Liver (tissue), 9 donors: ENCODE data around the gene NRG4. TPM values are rescaled to one million over a fixed set of nuclear protein-coding genes. Genes with fewer than 3 reads are reported as not detected.
"Not testable (repeated sequence)": the region's sequence is repeated elsewhere in the genome, so short reads cannot be mapped to it uniquely, and the experiment has no call there.

ENCODE experiments used
- DNase-seq: peaks from one replicate; pipeline ENCODE4 v3.0.0-alpha.2; 2017; ENCODE audit warnings: low spot score
- H3K27ac ChIP-seq, 2 donors: one replicate each; pipeline ENCODE4 v1.7.0; 2013; ENCODE audit warnings: inconsistent platforms in 2 of 2, low read length in 2 of 2, control low read depth in 1 of 2, low read depth in 1 of 2, mild to moderate bottlenecking in 1 of 2
- H3K27me3 ChIP-seq, 4 donors: one replicate each; pipeline versions ENCODE4 v1.6.1 to v1.7.0; 2013; ENCODE audit warnings: low read length in 3 of 4, inconsistent platforms in 1 of 4, mild to moderate bottlenecking in 1 of 4, moderate library complexity in 1 of 4; ENCODE audit not compliant: control insufficient read depth in 4 of 4, insufficient read depth in 4 of 4
- H3K36me3 ChIP-seq, 4 donors: one replicate each; pipeline versions ENCODE4 v1.6.1 to v1.7.0; 2013; ENCODE audit warnings: low read length in 3 of 4, mild to moderate bottlenecking in 3 of 4, low read depth in 1 of 4, moderate library complexity in 1 of 4; ENCODE audit not compliant: control insufficient read depth in 4 of 4, insufficient read depth in 3 of 4
- H3K4me1 ChIP-seq, 4 donors: one replicate each; pipeline versions ENCODE4 v1.6.1 to v1.7.0; 2013; ENCODE audit warnings: low read length in 3 of 4, mild to moderate bottlenecking in 3 of 4, moderate library complexity in 1 of 4; ENCODE audit not compliant: control insufficient read depth in 4 of 4, insufficient read depth in 4 of 4
- H3K4me3 ChIP-seq, 3 donors: one replicate each; pipeline versions ENCODE4 v1.6.1 to v1.7.0; 2013; ENCODE audit warnings: low read length in 3 of 3, control low read depth in 1 of 3, low read depth in 1 of 3, mild to moderate bottlenecking in 1 of 3
- H3K9ac ChIP-seq, 2 donors: one replicate each; pipeline ENCODE4 v1.7.0; 2013; ENCODE audit warnings: low read length in 2 of 2, mild to moderate bottlenecking in 2 of 2, moderate library complexity in 2 of 2, control low read depth in 1 of 2, low read depth in 1 of 2
- H3K9me3 ChIP-seq, 4 donors: one replicate each; pipeline versions ENCODE4 v1.6.1 to v1.7.0; 2013; ENCODE audit warnings: low read length in 3 of 4; ENCODE audit not compliant: control insufficient read depth in 4 of 4
- ATF3 ChIP-seq: IDR thresholded peaks from 2 replicates; pipeline ENCODE4 v1.6.1; 2016; ENCODE audit warnings: antibody characterized with exemption
- CTCF ChIP-seq: fragments of 150-350 bp; IDR thresholded peaks from 2 replicates; pipeline ENCODE4 v1.5.1; 2017; ENCODE audit warnings: improper control_type of control experiment, low read depth, low read length; ENCODE audit not compliant: missing input control
- EGR1 ChIP-seq, 2 donors: IDR thresholded peaks; 2 replicates each; pipeline ENCODE4 v1.6.1; 2016 to 2018; ENCODE audit warnings: antibody characterized with exemption in 2 of 2, low read depth in 2 of 2
- FOXA1 ChIP-seq: IDR thresholded peaks from 2 replicates; pipeline ENCODE4 v1.6.1; 2016; ENCODE audit warnings: antibody characterized with exemption
- FOXA2 ChIP-seq: IDR thresholded peaks from 2 replicates; pipeline ENCODE4 v1.6.1; 2016; ENCODE audit warnings: antibody characterized with exemption
- GABPA ChIP-seq, 2 donors: IDR thresholded peaks in 1 of 2; conservative IDR thresholded peaks in 1 of 2; 2 replicates each; pipeline ENCODE4 v1.6.1; 2016; ENCODE audit warnings: antibody characterized with exemption in 2 of 2, mild to moderate bottlenecking in 1 of 2, moderate library complexity in 1 of 2
- HNF4A ChIP-seq, 2 donors: conservative IDR thresholded peaks; 2 replicates each; pipeline ENCODE4 v1.6.1; 2016; ENCODE audit warnings: antibody characterized with exemption in 2 of 2, mild to moderate bottlenecking in 2 of 2
- HNF4G ChIP-seq: IDR thresholded peaks from 2 replicates; pipeline ENCODE4 v1.6.1; 2016; ENCODE audit warnings: antibody characterized with exemption
- JUND ChIP-seq, 2 donors: IDR thresholded peaks; 2 replicates each; pipeline ENCODE4 v1.6.1; 2016; ENCODE audit warnings: antibody characterized with exemption in 2 of 2
- MAX ChIP-seq: IDR thresholded peaks from 2 replicates; pipeline ENCODE4 v1.6.1; 2016; ENCODE audit warnings: antibody characterized with exemption
- NR2F2 ChIP-seq: IDR thresholded peaks from 2 replicates; pipeline ENCODE4 v1.6.1; 2016; ENCODE audit warnings: antibody characterized with exemption
- RAD21 ChIP-seq, 2 donors: IDR thresholded peaks; 2 replicates each; pipeline ENCODE4 v1.6.1; 2016; ENCODE audit warnings: antibody characterized with exemption in 2 of 2, mild to moderate bottlenecking in 2 of 2
- REST ChIP-seq: IDR thresholded peaks from 2 replicates; pipeline ENCODE4 v1.6.1; 2016; ENCODE audit warnings: antibody characterized with exemption, mild to moderate bottlenecking
- RXRA ChIP-seq, 2 donors: IDR thresholded peaks; 2 replicates each; pipeline ENCODE4 v1.6.1; 2017 to 2018; ENCODE audit warnings: antibody characterized with exemption in 2 of 2, mild to moderate bottlenecking in 1 of 2
- SP1 ChIP-seq: IDR thresholded peaks from 2 replicates; pipeline ENCODE4 v1.6.1; 2018; ENCODE audit warnings: antibody characterized with exemption, mild to moderate bottlenecking
- TAF1 ChIP-seq: conservative IDR thresholded peaks from 2 replicates; pipeline ENCODE4 v1.6.1; 2016; ENCODE audit warnings: antibody characterized with exemption, mild to moderate bottlenecking
- YY1 ChIP-seq: IDR thresholded peaks from 2 replicates; pipeline ENCODE4 v1.6.1; 2016; ENCODE audit warnings: antibody characterized with exemption, mild to moderate bottlenecking
- ZBTB33 ChIP-seq: IDR thresholded peaks from 2 replicates; pipeline ENCODE4 v1.6.1; 2016; ENCODE audit warnings: antibody characterized with exemption
- WGBS: extraction: QIAGEN DNeasy Blood & Tissue Kit; methylation state at CpG from one replicate; pipeline ENCODE4 v1.1.7; 2013; 5-methylcytosine and 5-hydroxymethylcytosine counted together
- polyA plus RNA-seq, 2 donors: library from polyadenylated mRNA; stranded (reverse) in 1 of 2; unstranded in 1 of 2; fragments of 200-250 nt in 1 of 2; fragments of >200 nt in 1 of 2; fragmentation: Nextera tagmentation in 1 of 2; extraction: Ambion mirVana in 1 of 2; gene quantifications; one replicate each; pipeline versions ENCODE4 v1.2.1 to v1.2.3, GENCODE V29; 2013 to 2015
- total RNA-seq, 2 donors: library from RNA; depleted of rRNA; stranded (reverse); fragments of >200 nt; gene quantifications; one replicate each; pipeline ENCODE4 v1.2.3, GENCODE V29; 2014
- donor health status: healthy.
- donor health status: healthy.
- donor health status: healthy.
- donor health status: healthy.
- donor health status: healthy.

The NRG4 gene
- total and polyA plus RNA-seq, 4 donors, result 0.51 to 1.3 (median 1.0) TPM; not detected in 1

GRCh38 chr15:75984706-75985105, 27.5 kb downstream of the NRG4 start:
- H3K9ac ChIP-seq, H3K4me3 ChIP-seq, H3K27me3 ChIP-seq, DNase-seq, H3K36me3 ChIP-seq, H3K9me3 ChIP-seq, H3K4me1 ChIP-seq, H3K27ac ChIP-seq: not testable (repeated sequence)
- 92% methylated on average over 3 of the region's 3 CpGs for WGBS

GRCh38 chr15:75982468-75982867, 29.8 kb downstream of the NRG4 start:
- H3K36me3 ChIP-seq, result no peaks in the 10 kb centered on the region
- WGBS, result 92% methylated on average over 2 of the region's 2 CpGs

More at GRCh38 chr15:75982468-75982867, 29.8 kb downstream of the NRG4 start:
- no peak overlapping the region for H3K9ac ChIP-seq
- H3K27ac ChIP-seq, result no peak overlapping the region
- H3K9me3 ChIP-seq, result no peaks in the 10 kb centered on the region
- no peak for DNase-seq
- H3K4me3 ChIP-seq, result no peak overlapping the region
- H3K27me3 ChIP-seq, result no peaks in the 10 kb centered on the region
- TF ChIP-seq FOXA2 (no peak), HNF4G (no peak), CTCF (no peak), MAX (no peak), REST (no peak), EGR1 (IDR thresholded peaks at IDR 0.05; ENCODE audit: low read depth in 2 of 2) (no peak), JUND (IDR thresholded peaks at IDR 0.05) (no peak), NR2F2 (no peak), TAF1 (no peak), RXRA (IDR thresholded peaks at IDR 0.05) (no peak), HNF4A (conservative IDR thresholded peaks at IDR 0.05) (no peak), FOXA1 (no peak), YY1 (no peak), ATF3 (no peak), RAD21 (IDR thresholded peaks at IDR 0.05) (no peak), ZBTB33 (no peak), GABPA (IDR thresholded peaks at IDR 0.05 in 1 of 2, conservative IDR thresholded peaks at IDR 0.05 in 1 of 2) (no peak), SP1 (no peak)
- no peaks in the 10 kb centered on the region for H3K4me1 ChIP-seq
